GM12872 (cell line): ENCODE data around the gene EDEM3.

Experiments
- TF ChIP-seq, protein P1 (sequence below): IDR thresholded peaks from 3 replicates; pipeline ENCODE4 v1.5.1; 2011; ENCODE audit warnings: low read depth, mild to moderate bottlenecking, low read length, moderate library complexity; ENCODE audit not compliant: insufficient read depth

The EDEM3 gene, protein sequence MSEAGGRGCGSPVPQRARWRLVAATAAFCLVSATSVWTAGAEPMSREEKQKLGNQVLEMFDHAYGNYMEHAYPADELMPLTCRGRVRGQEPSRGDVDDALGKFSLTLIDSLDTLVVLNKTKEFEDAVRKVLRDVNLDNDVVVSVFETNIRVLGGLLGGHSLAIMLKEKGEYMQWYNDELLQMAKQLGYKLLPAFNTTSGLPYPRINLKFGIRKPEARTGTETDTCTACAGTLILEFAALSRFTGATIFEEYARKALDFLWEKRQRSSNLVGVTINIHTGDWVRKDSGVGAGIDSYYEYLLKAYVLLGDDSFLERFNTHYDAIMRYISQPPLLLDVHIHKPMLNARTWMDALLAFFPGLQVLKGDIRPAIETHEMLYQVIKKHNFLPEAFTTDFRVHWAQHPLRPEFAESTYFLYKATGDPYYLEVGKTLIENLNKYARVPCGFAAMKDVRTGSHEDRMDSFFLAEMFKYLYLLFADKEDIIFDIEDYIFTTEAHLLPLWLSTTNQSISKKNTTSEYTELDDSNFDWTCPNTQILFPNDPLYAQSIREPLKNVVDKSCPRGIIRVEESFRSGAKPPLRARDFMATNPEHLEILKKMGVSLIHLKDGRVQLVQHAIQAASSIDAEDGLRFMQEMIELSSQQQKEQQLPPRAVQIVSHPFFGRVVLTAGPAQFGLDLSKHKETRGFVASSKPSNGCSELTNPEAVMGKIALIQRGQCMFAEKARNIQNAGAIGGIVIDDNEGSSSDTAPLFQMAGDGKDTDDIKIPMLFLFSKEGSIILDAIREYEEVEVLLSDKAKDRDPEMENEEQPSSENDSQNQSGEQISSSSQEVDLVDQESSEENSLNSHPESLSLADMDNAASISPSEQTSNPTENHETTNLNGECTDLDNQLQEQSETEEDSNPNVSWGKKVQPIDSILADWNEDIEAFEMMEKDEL

DNA sequence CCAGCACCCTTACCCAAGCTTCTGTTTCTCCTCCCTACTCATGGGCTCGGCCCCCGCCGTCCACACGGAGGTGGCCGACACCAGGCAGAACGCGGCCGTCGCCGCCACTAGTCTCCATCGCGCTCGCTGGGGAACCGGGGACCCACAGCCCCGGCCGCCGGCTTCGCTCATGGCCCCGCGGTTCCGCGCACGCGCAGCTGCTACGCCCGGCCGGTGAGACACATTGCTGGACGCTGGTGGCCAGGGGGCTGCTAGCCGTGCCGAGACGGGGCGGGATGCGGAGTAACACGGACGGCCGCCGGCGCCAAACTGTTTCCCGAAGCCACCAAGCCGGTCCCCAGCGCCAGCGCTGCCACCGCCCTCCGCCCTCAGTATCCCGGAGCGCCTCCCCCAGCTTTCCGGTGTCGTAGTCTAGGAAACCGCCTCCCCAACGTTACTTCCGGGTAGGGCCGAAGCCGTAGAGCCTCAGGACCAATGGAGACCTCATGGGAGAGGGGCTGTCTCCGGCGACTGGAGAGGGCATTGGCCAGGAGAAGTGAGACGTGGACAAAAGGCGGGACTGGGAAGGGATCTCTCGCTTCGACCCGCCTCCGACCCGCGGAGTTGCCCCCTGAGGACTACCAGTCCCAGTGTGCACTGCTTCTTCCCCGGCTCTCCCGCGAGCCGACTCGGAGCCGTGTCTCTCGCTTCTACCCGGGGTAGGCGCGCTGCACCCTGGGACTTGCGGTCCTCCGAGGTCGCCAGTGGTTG, at the start of gene EDEM3:
Gene EDEM3, minus strand, starts transcription at position 383 of the 750 bp plus-strand sequence. Its CDS starts 212 bp downstream, at position 171.
- TF ChIP-seq, protein P1, sequence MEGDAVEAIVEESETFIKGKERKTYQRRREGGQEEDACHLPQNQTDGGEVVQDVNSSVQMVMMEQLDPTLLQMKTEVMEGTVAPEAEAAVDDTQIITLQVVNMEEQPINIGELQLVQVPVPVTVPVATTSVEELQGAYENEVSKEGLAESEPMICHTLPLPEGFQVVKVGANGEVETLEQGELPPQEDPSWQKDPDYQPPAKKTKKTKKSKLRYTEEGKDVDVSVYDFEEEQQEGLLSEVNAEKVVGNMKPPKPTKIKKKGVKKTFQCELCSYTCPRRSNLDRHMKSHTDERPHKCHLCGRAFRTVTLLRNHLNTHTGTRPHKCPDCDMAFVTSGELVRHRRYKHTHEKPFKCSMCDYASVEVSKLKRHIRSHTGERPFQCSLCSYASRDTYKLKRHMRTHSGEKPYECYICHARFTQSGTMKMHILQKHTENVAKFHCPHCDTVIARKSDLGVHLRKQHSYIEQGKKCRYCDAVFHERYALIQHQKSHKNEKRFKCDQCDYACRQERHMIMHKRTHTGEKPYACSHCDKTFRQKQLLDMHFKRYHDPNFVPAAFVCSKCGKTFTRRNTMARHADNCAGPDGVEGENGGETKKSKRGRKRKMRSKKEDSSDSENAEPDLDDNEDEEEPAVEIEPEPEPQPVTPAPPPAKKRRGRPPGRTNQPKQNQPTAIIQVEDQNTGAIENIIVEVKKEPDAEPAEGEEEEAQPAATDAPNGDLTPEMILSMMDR: no peak

DNA sequence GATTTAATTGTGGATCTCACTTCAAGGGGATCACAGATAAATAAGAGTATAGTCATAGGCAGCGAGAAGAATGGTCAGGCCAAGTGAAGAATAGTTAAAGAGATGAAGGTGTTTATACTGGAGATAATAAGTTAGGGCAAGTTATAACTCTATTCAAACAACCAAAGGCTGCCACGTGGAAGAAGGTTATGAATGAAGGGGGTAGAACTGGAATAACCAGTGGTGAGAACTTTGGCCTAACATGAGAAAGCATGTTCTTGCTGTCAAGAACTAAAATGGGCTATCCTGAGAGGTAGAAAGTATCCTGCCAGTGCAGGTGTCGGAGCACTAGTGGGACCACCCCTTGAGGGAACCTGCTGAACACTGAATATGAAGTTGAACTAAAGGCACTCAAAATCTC, 49.6 kb upstream of the EDEM3 start:
- TF ChIP-seq, protein P1: no peak

DNA sequence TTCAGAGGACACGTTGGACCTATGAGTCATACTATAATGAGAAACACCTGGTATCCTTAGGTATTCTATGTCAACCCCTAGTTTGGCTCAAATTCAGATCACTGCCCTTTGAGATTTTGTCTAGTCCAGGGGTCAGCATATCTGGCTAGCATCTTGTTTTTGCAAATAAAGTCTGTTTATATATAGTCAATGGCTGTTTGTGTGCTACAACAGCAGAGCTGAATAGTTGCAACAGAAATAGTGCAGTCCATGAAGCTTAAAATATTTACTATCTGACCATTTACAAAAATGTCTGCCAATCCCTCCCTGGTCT, 48.5 kb upstream of the EDEM3 start:
- TF ChIP-seq, protein P1: no peak

DNA sequence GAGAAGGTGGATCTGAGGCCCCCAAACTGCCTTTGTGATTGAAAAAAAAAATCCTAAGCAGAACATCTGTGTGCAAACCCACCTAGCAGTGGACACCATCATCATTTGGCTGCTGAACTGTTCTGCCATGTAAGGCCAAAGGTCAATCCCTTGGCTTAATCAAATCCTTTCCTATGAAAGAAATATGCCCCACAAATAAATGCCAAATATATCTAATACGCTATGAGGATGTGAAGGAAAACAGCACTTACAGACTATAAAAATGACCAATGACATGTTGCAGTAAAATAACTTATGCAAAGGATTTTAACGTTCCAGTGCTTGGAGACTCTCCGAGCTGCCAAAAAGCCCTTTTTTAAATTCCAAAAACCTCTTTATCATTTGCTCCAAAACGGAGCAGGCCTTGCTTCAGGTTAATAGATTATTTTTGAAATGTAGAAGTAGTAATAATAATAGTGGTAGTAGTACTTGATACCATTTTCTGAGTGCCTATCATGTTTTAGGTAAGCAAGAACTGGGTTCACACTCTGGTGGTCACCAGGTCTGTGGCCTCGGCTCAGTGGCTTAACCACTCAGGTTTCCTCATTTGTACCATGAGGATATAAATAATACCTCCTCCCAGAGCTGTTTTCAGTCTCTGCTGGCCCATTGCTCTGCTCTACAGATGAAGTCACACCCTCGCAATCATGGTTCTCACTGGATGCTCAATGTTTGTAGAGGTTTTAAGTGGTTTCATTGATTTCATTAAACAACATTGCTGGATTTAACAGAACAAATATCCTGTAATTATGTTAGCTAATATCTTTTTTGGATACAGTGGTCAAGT, 47.9 kb upstream of the EDEM3 start:
- TF ChIP-seq, protein P1: no peak

DNA sequence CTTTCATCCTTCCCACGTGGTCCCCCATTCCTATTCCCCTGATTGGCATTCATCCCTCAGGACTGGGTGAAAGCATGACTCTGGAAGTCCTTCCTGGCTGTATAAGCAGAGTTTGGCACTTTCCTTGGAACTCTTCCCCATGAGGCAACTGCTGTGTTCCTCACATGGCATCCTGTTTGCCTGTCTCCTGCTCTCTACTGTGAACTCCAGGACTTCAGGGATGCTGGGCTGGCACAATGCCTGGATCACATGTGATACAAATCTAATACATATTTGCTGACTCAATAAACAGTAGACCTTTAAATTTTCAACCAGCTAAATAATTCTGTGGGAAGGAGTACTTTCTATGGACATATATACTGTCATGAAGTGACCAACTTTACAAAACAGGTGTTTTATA, 46.8 kb upstream of the EDEM3 start:
- TF ChIP-seq, protein P1: no peak

DNA sequence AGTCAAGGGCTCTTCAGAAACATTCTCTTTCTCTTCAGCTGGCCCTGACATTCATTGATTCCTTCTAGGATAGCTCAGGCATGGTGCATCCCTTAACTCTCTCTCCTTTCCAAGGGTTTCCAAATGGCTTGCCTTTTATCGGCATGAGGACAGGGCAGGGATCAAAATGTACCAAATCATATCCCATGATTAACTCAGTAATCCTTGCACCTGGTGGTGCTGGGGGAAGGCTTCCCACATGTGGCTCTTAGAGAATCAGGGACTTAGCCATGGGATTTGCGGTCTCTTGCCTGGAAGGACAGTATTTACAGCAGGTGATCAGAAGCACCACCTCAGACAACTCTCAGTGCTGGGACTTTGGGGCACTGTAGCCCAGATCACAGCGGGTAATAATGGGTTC, 46.2 kb upstream of the EDEM3 start:
- TF ChIP-seq, protein P1: no peak
